HG02885 (cell line): ENCODE measurements around the gene CYP27A1.

Experiments
- ATAC-seq: cut with Tn5 transposase; IDR thresholded peaks from one replicate; pipeline ENCODE4 v1.9.1; 2021; ENCODE audit warnings: mild to moderate bottlenecking; ENCODE audit not compliant: unreplicated experiment, poor library complexity

Gene CYP27A1

DNA sequence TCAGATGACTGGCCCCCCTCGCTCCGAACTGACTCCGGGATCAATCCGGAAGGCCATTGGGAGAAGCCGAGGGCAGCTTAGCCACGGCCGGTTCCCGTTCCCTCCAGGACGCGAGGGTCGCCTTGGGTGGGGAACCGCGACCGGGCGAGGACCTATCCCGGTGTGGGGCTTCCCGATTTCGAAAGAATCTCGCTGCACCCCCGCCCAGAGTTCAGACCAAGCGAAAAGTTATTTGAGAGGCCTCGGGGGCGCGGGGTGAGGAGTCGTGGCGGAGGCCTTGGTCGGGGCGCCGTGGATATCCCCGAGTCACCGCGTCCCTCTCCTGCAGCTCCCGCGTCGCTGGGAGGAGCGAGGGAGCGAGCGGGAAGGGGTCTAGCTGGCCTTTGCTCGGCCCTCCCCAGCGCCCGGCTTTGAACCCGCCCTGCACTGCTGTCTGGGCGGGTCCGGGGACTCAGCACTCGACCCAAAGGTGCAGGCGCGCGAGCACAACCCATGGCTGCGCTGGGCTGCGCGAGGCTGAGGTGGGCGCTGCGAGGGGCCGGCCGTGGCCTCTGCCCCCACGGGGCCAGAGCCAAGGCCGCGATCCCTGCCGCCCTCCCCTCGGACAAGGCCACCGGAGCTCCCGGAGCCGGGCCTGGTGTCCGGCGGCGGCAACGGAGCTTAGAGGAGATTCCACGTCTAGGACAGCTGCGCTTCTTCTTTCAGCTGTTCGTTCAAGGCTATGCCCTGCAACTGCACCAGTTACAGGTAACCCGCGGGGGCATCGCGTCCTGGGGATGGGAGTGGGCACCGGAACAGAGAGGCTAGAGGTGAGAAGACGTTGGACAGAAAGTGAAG lies at the start of gene CYP27A1:
CYP27A1 (plus strand) TSS at position 457 of the 837 bp plus-strand sequence; CDS start at position 493, 36 bp downstream.
- no peak for ATAC-seq

DNA sequence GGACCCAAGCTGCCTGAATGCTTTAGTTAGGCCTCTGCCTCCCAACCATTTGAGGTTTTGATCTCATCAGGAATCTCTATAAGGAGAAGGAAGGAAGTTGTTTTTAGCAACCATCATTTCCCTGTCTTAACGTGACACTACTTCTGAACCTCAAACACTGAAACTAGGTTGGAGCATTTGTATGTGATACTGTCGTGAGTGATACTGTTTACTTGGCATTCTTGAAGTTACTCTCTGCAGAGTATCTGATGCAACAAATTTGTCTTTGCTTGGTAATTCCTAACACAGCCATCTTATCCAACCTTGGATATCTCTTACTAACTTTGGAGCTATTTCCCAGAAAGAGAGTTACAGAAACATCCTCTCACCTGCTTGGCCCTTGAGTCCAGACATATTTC lies 49.2 kb upstream of the CYP27A1 start:
- ATAC-seq, result no peak

DNA sequence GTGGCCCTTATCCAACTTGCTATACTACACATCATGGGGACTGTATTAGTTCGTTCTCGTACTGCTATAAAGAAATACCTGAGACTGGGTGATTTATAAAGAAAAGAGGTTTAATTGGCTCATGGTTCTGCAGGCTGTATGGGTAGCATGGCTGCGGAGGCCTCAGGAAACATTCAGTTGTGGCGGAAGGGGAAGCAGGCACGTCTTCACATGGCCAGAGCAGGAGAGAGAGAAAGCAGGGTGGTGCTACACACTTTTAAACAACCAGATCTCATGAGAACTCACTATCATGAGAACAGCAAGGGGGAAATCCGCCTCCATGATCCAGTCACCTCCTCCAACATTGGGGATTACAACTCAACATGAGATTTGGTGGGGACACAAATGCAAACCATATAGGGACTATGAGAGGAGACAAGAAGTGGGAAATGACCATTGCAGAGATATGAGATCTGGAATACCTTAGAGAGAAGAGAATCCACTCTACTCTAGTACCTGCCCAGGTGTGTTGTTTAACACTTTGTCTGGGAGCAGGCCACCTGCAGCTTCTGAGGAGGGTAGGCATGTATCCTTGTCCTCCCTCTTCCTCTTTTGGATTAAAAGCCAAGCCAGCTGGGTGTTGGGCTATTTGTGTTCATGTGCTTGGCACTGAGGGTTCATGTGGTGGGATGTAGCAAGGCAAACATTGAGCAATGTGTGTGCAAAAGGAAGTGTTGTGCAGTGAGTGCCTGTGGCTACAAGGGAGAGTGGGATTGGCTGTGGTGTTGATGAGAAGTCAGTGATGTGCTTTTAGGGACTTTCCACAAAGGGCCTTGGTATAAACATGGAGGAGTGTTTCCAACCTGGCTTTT lies 48.6 kb upstream of the CYP27A1 start:
- peak; percentile 45 for ATAC-seq

DNA sequence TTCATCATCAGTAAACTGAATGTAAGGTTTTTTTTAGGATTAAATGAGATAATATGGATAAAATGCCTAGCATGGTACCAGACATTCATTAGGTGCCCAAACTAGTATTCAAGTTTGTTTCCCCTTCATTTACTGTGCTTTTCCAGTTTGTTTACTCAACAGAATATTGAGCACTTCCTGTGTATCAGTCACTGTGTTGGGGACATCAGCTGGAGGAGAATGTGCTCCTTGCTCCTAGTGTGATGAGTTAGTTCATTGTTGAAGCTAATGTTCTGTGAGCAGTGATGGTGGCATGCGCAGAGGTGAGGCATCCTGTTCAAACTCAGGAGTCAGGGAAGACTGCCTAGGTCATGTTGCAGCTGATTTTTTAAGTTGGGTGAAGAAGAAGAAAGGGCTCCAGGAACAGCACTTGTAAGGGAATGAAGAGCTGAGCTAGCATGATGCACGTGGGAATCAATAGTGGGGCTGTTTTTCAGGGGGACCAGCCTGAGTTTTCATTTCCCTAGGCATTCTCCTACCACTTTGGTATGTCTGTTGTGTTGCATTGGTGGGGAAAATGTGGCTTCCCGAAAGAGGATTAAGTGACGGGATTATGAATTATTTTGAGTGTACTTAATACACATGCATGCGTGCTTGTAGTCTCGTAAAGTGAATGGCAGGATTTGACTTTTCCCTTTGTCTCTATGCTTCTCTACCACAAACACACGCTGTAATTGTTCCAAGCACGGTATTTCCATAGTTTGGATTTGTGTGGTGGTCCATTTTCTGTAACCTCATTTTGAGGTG lies 47.6 kb upstream of the CYP27A1 start:
- no peak for ATAC-seq

DNA sequence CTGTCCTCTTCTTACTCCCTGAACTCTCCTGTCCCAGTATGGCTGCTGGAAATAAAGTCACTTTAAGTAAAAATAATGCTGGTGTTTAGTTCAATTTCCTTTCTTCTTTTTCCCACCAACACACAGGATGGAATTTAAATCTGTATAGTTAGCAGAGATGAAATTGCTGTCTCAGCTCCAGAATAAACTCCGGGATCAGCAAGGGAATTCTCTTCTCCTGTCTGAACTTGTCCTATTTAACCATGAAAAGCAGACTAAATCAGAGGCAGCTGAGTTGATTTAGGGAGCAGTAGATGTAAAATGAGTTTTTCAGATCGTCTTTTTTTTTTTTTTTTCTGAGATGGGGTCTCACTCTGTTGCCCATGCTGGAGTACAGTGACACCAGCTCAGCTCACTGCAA lies 45.4 kb upstream of the CYP27A1 start:
- no peak for ATAC-seq

DNA sequence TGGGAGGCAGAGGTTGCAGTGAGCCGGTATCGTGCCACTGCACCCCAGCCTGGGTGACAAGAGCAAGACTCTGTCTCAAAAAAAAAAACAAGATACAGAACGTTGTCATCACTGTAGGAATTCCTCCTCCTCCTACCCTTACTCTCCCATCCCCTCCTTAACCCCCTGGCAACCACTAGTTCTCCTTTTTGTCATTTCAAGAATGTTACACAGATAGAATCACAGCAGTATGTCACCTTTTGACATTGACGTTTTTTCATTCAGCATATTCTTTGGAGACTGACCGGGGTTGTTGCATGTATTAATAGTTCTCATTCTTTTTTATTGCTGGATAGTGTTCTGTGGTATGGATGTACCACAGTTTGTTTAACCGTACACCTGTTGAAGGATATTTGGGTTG lies 38.9 kb upstream of the CYP27A1 start:
- no peak for ATAC-seq

DNA sequence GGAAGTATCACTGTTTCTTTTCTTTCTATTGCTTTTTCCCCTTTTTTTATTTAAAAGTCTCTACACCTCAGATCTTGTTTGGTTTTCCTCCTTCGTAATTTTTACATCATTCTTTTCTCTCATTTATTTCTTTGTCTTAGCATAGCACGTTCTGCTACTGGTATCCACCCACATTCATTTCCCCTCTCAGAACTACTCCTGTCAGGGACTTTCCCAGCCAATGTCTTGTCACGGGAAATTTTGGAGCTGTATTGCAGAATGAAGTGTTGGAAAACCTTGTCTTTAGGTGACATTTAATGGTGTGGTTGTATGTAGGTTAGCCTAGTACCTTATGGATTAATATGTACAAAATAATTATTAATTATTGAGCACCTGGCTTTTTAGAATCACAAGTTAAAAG lies 37.3 kb upstream of the CYP27A1 start:
- no peak for ATAC-seq

DNA sequence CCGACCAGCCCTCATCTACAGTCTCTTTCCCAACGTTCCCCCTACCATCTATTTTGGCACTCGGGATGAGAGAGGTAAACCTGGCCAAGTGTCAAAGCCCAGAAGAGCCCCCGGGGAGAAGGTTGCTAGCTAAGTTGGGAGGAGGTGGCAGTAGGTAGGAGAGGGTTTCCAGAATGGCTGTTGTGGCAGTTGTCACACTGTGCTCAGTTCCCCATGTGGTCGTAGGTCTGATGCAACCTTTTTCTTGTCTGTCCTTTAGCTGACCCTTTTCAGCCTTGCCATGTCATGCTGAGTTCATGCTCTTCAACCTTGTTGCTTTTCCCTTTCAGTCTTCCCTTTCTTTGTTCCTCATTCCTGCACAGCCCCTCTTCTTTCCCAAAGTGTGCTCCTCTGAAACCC lies 36.8 kb upstream of the CYP27A1 start:
- no peak for ATAC-seq

DNA sequence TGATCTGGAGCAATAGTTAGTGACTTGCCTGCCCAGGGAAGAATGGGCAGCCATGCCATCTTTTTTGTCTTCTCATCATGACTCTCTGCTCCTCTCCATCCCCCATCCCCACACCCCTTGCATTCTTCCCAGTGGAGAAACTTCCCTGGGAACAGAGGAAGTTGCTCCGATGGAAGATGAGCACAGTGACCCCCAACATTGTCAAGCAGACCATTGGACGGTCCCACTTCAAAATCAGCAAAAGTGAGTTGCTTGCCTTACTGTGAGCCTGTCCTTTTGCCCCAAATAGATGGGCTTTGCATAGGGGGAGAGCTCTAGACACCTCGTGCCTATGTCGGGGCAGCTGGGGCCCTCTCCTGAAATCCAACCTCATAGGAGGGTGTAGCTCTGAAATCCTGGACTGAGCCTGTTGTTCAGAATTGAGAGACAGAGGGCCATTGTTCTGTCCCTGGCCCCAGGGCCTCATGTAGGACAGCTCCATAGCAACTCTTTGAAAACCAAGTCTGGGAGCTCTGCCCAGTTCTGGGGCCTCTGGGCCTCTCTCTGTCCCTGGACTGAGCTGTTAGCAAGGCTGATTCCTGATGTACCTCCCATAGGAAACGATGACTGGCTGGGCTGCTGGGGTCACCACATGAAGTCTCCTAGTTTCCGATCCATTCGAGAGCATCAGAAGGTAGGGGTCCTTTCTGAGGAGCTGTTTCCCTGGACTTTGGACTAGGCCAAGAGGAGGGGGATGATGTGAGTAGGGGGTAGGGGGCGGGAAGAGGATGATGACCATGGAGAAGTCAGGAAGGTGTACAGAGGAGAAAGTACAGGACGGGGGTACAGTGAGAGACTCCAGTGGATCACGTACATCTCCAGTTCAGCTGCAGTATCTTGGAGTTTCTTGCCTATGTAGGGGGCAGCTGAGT lies 36.1 kb upstream of the CYP27A1 start:
- ATAC-seq, result no peak

DNA sequence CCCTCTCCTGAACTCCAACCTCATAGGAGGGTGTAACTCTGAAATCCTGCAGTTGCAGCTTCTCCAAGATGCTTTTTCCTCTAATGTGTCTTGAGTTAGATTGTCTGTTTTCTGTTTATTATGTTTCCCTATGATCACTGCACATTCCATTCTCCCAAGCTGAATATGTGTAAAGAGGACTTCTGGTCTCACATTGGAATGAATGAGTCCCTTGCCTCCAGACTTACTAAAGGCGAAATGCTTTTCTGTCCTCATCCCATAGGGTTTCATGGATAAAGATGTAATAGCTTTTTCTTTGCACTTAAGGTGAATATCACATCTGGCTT lies 35.5 kb upstream of the CYP27A1 start:
- no peak for ATAC-seq

DNA sequence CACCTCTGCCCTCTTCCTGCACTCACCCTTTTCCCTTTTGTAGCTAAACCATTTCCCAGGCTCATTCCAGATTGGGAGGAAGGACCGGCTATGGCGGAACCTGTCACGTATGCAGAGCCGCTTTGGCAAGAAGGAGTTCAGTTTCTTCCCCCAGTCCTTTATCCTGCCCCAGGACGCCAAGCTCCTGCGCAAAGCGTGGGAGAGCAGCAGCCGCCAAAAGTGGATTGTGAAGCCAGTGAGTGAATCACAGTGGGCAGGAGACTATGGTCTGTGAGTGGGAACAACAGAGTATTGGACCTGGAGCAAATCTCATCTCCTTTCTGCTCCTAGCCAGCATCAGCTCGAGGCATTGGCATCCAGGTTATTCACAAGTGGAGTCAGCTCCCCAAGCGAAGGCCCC lies 35.0 kb upstream of the CYP27A1 start:
- no peak for ATAC-seq

DNA sequence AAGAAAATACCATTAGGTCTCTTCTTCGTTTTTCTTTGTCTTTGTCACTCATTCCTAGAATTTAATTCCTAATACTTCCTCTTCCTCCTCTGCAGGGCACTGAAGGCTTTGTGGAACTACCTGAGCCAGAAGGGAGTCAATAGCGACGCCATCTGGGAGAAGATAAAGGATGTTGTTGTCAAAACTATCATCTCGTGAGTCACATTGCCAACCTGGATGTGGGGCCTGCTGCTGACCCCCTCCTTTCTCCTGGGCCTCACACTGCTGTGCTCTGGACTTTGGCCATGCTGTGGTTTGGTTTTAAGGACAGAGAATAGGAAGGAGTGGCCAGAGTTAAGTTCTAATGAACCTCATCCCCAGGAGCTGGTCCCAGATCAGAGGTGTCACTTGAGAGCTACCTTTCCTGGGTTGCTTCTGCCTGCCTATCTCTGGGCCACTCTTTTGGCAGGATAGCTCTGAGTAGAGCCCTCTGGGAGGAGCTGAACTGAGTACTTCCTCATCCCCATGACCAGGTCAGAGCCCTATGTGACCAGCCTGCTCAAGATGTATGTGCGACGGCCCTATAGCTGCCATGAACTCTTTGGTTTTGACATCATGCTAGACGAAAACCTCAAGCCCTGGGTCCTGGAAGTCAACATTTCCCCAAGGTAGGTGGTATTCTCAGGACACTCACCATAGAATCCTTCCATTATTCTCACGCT lies 33.1 kb upstream of the CYP27A1 start:
- no peak for ATAC-seq

DNA sequence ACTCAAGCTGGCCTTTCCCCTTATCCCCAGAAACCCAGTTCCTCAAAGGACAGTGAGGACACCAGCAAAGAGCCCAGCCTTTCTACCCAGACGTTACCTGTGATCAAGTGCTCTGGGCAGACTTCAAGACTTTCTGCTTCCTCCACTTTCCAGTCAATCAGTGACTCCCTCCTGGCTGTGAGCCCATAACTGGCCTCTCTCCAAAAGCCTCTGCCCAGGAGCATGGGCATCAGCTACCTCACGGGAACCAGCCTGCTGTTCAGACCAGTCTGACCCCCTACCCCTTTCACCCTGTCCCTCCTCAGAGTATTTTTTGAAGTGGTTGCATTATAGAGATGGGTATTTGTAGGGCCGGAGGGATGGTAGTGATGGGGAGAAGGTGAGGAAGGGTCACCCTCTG lies 27.7 kb upstream of the CYP27A1 start:
- ATAC-seq, result no peak

DNA sequence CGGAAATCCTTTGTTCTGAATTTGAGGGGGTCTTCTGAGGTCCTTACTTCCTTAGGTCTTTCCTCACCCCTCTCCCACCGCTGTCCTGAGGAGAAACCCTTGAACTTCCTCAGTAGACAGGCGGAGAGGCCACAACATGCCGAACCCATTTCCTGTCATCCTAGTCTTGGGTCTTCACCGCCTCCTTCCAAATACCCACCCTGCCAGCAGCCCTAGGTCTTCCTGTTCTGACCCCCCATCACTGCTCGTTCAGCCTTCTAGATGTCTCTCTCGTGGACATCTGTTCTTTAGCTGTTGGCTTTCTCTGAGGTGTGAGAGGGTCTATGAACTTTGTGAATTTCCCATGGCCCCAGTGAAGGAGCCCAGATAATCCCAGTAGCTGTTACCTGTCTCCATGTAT lies 27.2 kb upstream of the CYP27A1 start:
- ATAC-seq, result no peak

DNA sequence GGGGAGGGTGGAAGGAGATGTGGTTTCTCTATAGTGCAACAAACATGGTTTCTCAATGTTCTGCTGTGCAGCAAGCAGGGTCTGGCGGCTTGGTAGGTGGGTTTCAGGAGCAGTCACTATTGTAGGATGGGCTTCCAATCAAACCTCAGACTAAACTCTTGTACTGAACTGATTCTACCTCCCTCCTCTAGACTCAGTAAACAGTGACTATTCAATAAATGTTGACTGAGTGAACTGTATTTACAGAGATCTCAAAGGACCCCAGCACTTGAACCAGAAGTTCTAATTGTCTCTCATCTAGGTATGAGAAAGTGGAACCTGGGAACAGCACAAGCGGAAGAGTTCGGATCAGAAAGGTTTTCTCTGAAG lies 26.8 kb upstream of the CYP27A1 start:
- no peak for ATAC-seq

DNA sequence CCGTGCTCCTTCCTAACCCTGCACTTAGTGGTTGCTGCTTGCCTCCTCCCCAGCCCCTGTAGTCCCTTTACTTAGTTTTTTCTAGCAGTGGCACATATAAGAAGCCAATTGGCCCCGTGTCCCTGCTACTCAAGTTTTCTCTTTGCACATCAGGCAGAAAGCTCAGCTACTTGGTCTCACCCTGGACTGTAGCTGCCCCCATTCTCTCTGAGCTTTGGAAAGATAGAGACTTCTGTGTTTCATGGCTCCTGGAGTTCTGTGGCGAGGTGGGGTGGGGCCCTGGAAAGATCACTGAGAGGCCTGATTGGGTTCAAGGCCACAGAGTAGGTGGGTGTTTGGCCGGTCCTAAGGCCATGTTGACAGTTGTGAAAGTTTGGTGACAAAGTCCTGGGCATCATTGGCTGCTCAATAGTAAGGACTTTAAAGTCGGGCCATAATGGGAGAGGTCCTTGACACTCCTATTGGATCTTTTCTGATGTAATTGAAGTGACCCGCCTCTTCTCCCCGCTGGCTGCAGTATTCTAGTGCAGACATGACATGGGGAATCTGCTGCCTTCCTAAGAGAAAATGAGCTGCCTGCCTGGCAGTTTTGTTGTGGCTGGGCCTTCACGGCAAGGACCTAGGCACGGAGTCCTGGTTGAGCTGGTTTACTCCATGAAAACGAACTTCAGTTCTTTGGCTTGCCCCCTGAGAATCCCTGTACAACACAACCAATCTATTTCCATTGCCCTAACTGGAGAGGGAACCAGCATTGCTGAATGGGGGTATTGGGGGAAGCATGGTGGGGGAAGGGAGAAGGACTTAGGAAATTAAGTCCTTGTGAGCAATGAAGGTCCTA lies 26.2 kb upstream of the CYP27A1 start:
- ATAC-seq, result no peak

DNA sequence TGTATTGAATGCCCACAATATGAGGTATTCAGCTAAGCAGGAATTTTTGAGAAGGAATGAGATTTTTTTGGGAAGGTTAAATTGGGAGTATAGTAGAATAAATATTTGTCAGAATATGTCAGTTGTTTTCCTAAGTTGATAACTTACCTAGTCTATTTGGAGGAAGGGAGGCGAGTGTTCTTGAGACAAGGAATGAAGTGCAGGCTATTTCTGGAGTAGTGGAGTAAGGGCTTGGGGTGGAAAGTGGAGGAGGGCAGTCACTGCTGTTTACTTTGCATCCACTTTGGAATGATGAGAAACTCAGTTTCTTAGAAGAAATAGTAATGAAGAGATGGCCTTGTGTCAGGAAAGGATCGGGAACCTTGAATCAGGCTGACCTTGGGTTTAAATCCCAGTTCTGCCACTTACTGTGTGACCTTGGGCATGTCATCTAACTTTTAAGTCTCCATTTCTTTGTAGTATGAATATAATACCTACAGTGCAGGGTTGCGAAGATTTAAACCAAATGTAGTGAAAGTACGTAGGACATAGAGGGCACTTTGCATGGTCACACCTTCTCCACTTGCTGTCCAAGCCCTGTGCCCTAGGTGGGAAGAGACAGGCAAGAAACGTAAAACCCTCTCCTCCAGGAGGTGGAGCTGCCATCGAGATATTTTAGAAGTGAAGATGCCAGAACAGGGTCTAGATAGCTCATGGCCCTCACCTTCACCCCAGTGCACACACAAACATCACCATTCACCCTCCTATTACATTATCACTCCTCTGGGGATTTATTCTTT lies 25.2 kb upstream of the CYP27A1 start:
- no peak for ATAC-seq

DNA sequence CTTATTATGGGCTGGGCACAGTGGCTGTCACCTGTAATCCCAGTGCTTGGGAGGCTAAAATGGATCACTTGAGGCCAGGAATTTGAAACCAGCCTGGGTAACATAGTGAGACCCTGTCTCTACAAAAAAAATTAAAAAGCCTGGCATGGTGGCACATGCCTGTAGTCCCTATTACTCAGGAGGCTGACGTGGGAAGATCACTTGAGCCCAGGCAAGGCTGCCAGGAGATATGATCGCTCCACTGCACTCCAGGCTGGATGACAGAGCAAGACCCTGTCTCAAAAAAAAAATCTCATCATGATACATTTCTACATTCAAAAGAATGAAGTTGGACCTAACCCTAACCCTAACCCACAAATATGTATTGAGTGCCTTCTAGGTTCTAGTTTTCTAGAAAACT lies 20.2 kb upstream of the CYP27A1 start:
- ATAC-seq, result no peak
